HepG2 (cell line): ENCODE measurements around the gene KCNT2. TPM values are rescaled to one million over a fixed set of nuclear protein-coding genes. Genes with fewer than 3 reads are reported as not detected.

Experiments
- CREB3 ChIP-seq: sonication (generic); formaldehyde crosslinking; IDR thresholded peaks from 2 replicates; pipeline ENCODE4 v1.5.0; 2020; ENCODE audit warnings: missing genetic modification reagents
- FOXO1 ChIP-seq: sonication (generic); formaldehyde crosslinking; IDR thresholded peaks from 2 replicates; pipeline ENCODE4 v1.4.0; 2020; ENCODE audit warnings: missing genetic modification reagents
- MED8 ChIP-seq: sonication (generic); formaldehyde crosslinking; IDR thresholded peaks from 2 replicates; pipeline ENCODE4 v1.8.1; 2023; ENCODE audit warnings: mild to moderate bottlenecking, missing genetic modification reagents; ENCODE audit not compliant: insufficient replicate concordance
- PAX8 ChIP-seq: sonication (generic); formaldehyde crosslinking; IDR thresholded peaks from 2 replicates; pipeline ENCODE4 v1.8.0; 2022; ENCODE audit warnings: mild to moderate bottlenecking, missing genetic modification reagents, borderline replicate concordance
- ZBTB40 ChIP-seq, 2 experiments: fragments of 450-650 bp in 1 of 2; sonication (generic) in 1 of 2; formaldehyde crosslinking in 1 of 2; IDR thresholded peaks; 2 replicates each; pipeline versions ENCODE4 v1.6.1 to v1.8.0; 2016 to 2022; ENCODE audit warnings: antibody characterized with exemption in 1 of 2, mild to moderate bottlenecking in 1 of 2, missing genetic modification reagents in 1 of 2
- ZNF607 ChIP-seq: sonication (generic); formaldehyde crosslinking; IDR thresholded peaks from 2 replicates; pipeline ENCODE4 v1.5.1; 2020; ENCODE audit warnings: missing genetic modification reagents, mild to moderate bottlenecking, borderline replicate concordance
- polyA plus RNA-seq, 8 experiments: library from polyadenylated mRNA; depleted of rRNA in 3 of 8; stranded (reverse) in 7 of 8; unstranded in 1 of 8; fragments of >200 nt; fragmentation: Illumina TruSeq in 4 of 8; extraction: Trizol in 4 of 8; gene quantifications; 2 replicates each; pipeline versions ENCODE4 v1.2.1 to v1.2.3, GENCODE V29; 2011 to 2016; ENCODE audit warnings: low read depth in 4 of 8, missing spikeins in 1 of 8, mixed read lengths in 1 of 8; ENCODE audit not compliant: insufficient read depth in 1 of 8
- total RNA-seq, 5 experiments: library from RNA; depleted of rRNA; stranded (reverse); fragments of >200 nt; fragmentation: Illumina TruSeq; extraction: Trizol; gene quantifications; 2 replicates each; pipeline ENCODE4 v1.2.3, GENCODE V29; 2016; ENCODE audit warnings: low read depth in 1 of 5
- TF ChIP-seq, protein P1 (sequence below): sonication (generic); formaldehyde crosslinking; IDR thresholded peaks from 2 replicates; pipeline ENCODE4 v1.4.0; 2020; ENCODE audit warnings: mild to moderate bottlenecking, missing genetic modification reagents
- TF ChIP-seq, protein P2 (sequence below): sonication (generic); formaldehyde crosslinking; IDR thresholded peaks from 2 replicates; pipeline ENCODE4 v1.5.0; 2020; ENCODE audit warnings: missing genetic modification reagents, mild to moderate bottlenecking, borderline replicate concordance

Gene KCNT2
- total and polyA plus RNA-seq, 2 of the 13 experiments (the other 11 are each of a cell fraction or from before 2014, with no cell fraction given): not detected

DNA sequence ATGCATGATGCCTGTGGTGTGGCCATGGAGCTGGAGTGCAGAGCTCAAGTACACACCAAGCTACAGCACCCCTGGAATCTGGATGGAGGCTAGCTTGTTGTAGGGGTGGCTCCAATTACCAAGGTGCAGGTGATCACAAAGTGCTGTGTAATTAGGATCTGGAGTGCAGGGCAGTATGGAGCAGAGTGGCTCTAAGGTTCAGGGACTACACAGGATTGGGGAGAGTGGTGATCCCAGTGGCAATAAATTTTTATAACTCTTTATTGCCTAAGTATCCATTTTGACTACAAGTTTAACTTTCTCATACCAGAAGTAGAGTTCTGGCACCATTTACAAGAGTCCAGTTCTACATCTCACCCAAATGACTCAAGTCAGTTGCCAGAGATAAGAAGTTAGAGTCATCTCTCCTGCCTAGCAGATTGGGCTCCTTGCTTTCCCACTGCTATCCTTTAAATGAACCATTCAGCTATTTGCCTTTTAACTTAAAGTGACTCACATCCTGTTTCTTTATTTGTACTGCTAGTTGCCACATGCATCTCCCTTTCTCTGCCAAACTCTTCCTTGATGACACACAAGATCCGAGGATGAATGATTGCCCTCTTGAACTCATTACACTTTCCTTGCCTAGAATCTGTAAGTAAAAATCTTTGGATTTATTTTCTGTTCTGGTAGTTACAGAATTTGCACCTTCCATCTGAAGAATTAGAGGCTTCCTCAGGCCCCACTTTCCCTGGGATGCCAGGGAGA lies 427.2 kb downstream of the KCNT2 start (continued):
- no peak for TF ChIP-seq ZBTB40 (IDR thresholded peaks at IDR 0.05)
- no peak for TF ChIP-seq ZBTB40 (CRISPR knock-in tag; IDR thresholded peaks at IDR 0.05)
- TF ChIP-seq, protein P1, sequence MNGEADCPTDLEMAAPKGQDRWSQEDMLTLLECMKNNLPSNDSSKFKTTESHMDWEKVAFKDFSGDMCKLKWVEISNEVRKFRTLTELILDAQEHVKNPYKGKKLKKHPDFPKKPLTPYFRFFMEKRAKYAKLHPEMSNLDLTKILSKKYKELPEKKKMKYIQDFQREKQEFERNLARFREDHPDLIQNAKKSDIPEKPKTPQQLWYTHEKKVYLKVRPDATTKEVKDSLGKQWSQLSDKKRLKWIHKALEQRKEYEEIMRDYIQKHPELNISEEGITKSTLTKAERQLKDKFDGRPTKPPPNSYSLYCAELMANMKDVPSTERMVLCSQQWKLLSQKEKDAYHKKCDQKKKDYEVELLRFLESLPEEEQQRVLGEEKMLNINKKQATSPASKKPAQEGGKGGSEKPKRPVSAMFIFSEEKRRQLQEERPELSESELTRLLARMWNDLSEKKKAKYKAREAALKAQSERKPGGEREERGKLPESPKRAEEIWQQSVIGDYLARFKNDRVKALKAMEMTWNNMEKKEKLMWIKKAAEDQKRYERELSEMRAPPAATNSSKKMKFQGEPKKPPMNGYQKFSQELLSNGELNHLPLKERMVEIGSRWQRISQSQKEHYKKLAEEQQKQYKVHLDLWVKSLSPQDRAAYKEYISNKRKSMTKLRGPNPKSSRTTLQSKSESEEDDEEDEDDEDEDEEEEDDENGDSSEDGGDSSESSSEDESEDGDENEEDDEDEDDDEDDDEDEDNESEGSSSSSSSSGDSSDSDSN (CRISPR knock-in tag): no peak
- no peak for TF ChIP-seq CREB3 (CRISPR knock-in tag)
- TF ChIP-seq, protein P2, sequence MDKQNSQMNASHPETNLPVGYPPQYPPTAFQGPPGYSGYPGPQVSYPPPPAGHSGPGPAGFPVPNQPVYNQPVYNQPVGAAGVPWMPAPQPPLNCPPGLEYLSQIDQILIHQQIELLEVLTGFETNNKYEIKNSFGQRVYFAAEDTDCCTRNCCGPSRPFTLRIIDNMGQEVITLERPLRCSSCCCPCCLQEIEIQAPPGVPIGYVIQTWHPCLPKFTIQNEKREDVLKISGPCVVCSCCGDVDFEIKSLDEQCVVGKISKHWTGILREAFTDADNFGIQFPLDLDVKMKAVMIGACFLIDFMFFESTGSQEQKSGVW: no peak
- TF ChIP-seq MED8 (CRISPR knock-in tag): no peak
- no peak for TF ChIP-seq PAX8 (CRISPR knock-in tag)
- no peak for TF ChIP-seq FOXO1 (CRISPR knock-in tag)
- no peak for TF ChIP-seq ZNF607 (CRISPR knock-in tag)
